Sigmoid colon (tissue), 7 donors: Measurements from ENCODE around the gene DAPK3. TPM values are rescaled to one million over a fixed set of nuclear protein-coding genes. Genes with fewer than 3 reads are reported as not detected.

Source experiments
- DNase-seq: peaks from one replicate; pipeline ENCODE4 v3.0.0-alpha.2; 2019
- H3K27ac ChIP-seq, 4 donors: fragments of 200-600 bp; sonication (generic); one replicate each; pipeline ENCODE4 v1.5.1; 2016 to 2019; ENCODE audit warnings: mild to moderate bottlenecking in 1 of 4
- H3K27me3 ChIP-seq, 3 donors: fragments of 200-600 bp; sonication (generic); one replicate each; pipeline ENCODE4 v1.5.1; 2019; ENCODE audit warnings: mild to moderate bottlenecking in 1 of 3
- H3K36me3 ChIP-seq, 4 donors: fragments of 200-600 bp; sonication (generic); one replicate each; pipeline ENCODE4 v1.5.1; 2016 to 2019
- H3K4me1 ChIP-seq, 4 donors: fragments of 200-600 bp; sonication (generic); one replicate each; pipeline ENCODE4 v1.5.1; 2017 to 2019
- H3K4me3 ChIP-seq, 4 donors: fragments of 200-600 bp; sonication (generic); one replicate each; pipeline ENCODE4 v1.5.1; 2017 to 2019; ENCODE audit warnings: mild to moderate bottlenecking in 2 of 4, moderate library complexity in 1 of 4
- H3K9me3 ChIP-seq, 4 donors: fragments of 200-600 bp in 3 of 4; sonication (generic) in 3 of 4; one replicate each; pipeline versions ENCODE4 v1.5.1 to v1.6.1; 2013 to 2019
- EP300 ChIP-seq, 4 donors: sonication (generic); formaldehyde crosslinking; IDR thresholded peaks; one replicate each; pipeline ENCODE4 v1.6.1; 2017; ENCODE audit warnings: antibody characterized with exemption in 4 of 4
- POLR2A ChIP-seq, 2 donors: fragments of 450-650 bp; IDR thresholded peaks; one replicate each; pipeline ENCODE4 v1.6.1; 2016; ENCODE audit warnings: antibody characterized with exemption in 2 of 2, mild to moderate bottlenecking in 2 of 2, moderate library complexity in 2 of 2
- POLR2AphosphoS5 ChIP-seq, 4 donors: sonication (generic); formaldehyde crosslinking; IDR thresholded peaks; one replicate each; pipeline ENCODE4 v1.6.1; 2017; ENCODE audit warnings: antibody characterized with exemption in 4 of 4
- WGBS, 2 donors: extraction: QIAGEN DNeasy Blood & Tissue Kit; methylation state at CpG; one replicate each; pipeline ENCODE4 v1.1.7; 2013; 5-methylcytosine and 5-hydroxymethylcytosine counted together
- intact Hi-C: fragments of 100-400 bp; cut with DNase I; formaldehyde crosslinking; loops from one replicate; pipeline ENCODE4 v1.15.1; 2023
- polyA plus RNA-seq, 3 donors: library from polyadenylated mRNA; stranded (reverse); fragments of 200-250 nt; gene quantifications; one replicate each; pipeline ENCODE4 v1.2.3, GENCODE V29; 2013
- total RNA-seq, 4 donors: library from RNA; depleted of rRNA; stranded (reverse); fragments of >200 nt; gene quantifications; one replicate each; pipeline ENCODE4 v1.1.0, GENCODE V29; 2016
- TF ChIP-seq, protein P1 (sequence below), 4 experiments: fragments of 450-650 bp in 3 of 4; fragments of 200-600 bp in 1 of 4; IDR thresholded peaks; one replicate each; pipeline ENCODE4 v1.5.1; 2016 to 2019; ENCODE audit warnings: antibody characterized with exemption in 4 of 4, mild to moderate bottlenecking in 3 of 4, moderate library complexity in 2 of 4
- donor health status: healthy with polysubstance abuse.
- donor health status: Bipolar disorder and iron deficiency.
- donor health status: healthy.

The DAPK3 gene
- total and polyA plus RNA-seq, 7 donors = 38.4 to 167 (median 91.3) TPM

DNA sequence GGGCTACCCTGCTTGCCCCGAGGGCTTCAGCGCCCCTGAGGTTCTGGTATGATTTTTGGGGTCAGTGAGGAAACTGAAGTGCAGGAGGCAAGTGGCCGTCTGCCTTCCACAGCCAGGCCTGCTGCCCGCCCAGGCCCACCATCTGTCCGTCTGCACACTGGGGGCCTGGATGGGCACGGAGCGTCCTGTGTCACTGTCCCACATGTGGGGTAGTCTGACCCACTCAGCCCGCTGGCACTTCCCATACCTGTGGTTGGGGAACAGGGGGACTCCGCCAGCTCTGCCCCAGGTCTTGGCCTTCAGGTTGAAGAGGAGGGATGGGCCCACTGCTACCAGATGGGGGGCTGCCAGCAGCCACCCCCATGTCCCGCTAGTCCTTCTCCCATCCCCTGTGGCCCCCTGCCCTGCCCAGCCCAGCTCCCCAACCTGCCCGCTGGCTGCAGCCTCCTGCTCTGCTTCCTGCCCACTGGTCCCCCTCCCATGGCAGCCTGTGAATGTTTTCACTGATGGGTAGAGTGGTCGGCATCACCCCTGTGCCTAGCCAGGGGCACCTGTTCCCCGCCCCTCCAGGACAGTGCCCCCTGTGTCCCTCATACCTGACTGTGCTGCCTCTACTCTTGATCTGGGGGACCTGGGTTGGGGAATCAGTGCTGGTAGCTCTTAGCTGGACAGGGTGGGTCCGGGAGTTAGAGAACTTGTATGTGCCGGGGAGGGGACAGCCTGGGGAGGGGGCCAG, 46.2 kb upstream of the DAPK3 start:
- DNase-seq = no peak
- 95% methylated on average over 15 of the region's 15 CpGs for WGBS, 2 donors
- Histone ChIP-seq H3K36me3 (peaks cover 7 to 28% (median 13%) of the 10 kb centered on the region in 4 donors), H3K9me3 (no peaks in the 10 kb centered on the region), H3K27ac (peak overlapping the region; percentile 68 to 86 (median 84)), H3K4me1 (peaks cover 0 to 82% (median 73%) of the 10 kb centered on the region in 4 donors), H3K27me3 (no peaks in the 10 kb centered on the region), H3K4me3 (no peak overlapping the region)
- intact Hi-C loops = no loop called here
- TF ChIP-seq, protein P1, sequence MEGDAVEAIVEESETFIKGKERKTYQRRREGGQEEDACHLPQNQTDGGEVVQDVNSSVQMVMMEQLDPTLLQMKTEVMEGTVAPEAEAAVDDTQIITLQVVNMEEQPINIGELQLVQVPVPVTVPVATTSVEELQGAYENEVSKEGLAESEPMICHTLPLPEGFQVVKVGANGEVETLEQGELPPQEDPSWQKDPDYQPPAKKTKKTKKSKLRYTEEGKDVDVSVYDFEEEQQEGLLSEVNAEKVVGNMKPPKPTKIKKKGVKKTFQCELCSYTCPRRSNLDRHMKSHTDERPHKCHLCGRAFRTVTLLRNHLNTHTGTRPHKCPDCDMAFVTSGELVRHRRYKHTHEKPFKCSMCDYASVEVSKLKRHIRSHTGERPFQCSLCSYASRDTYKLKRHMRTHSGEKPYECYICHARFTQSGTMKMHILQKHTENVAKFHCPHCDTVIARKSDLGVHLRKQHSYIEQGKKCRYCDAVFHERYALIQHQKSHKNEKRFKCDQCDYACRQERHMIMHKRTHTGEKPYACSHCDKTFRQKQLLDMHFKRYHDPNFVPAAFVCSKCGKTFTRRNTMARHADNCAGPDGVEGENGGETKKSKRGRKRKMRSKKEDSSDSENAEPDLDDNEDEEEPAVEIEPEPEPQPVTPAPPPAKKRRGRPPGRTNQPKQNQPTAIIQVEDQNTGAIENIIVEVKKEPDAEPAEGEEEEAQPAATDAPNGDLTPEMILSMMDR (IDR thresholded peaks at IDR 0.05) = no peak
- TF ChIP-seq POLR2AphosphoS5 (IDR thresholded peaks at IDR 0.05) (no peak), POLR2A (IDR thresholded peaks at IDR 0.05) (no peak), EP300 (IDR thresholded peaks at IDR 0.05) (no peak)

GRCh38 chr19:4016486-4016885, 45.6 kb upstream of the DAPK3 start:
- H3K36me3 ChIP-seq = peaks cover 7 to 28% (median 13%) of the 10 kb centered on the region in 4 donors
- intact Hi-C loops = no loop called here
- H3K4me1 ChIP-seq = peaks cover 0 to 85% (median 76%) of the 10 kb centered on the region in 4 donors
- H3K27me3 ChIP-seq = no peaks in the 10 kb centered on the region
- no peak for DNase-seq
- TF ChIP-seq POLR2A (IDR thresholded peaks at IDR 0.05) (no peak), POLR2AphosphoS5 (IDR thresholded peaks at IDR 0.05) (no peak), EP300 (IDR thresholded peaks at IDR 0.05) (no peak)
- TF ChIP-seq, protein P1 (IDR thresholded peaks at IDR 0.05) = no peak
- H3K4me3 ChIP-seq = peak overlapping the region in 1 of 4 donors; percentile 35
- H3K9me3 ChIP-seq = no peaks in the 10 kb centered on the region
- peak overlapping the region; percentile 68 to 86 (median 84) for H3K27ac ChIP-seq
- WGBS, 2 donors = 90 to 91% methylated on average over 12 of the region's 12 CpGs

DNA sequence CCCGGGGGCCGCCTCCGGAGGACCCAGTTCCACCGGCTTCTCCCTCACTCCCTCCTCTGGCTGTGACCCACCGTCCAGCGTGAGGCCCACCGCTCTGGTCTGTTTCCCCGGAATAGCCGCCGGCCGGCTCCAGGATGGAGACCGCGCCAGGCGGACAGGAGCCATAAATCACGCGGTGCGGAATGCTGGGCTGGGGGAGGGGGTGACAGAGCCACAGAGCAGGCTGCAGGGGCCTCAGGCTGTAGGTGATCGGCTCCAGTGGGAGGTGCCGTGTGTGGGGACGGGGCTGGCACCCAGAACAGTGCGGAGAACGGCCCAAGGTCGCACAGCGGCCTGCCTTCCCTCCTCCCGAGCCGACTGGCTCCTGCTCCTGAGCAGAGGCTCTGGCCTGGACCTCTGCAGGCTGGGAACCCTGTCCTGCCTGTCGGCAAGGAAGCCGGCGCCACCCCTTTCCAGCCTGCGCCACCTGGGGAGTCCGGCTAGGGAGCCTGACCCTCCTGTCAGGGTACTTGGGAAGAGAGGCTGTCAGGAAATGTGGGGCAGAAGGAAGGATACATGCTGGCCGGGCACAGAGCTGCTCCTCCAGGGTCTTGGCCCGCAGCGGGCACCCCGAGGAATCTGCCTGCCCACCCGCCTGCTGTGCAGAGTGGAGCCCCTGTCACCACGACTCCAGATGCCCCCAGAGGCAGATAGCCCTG, 45.0 kb upstream of the DAPK3 start:
- 71 to 87% methylated on average over 37 of the region's 37 CpGs for WGBS, 2 donors
- peaks cover 7 to 28% (median 13%) of the 10 kb centered on the region in 4 donors for H3K36me3 ChIP-seq
- peak overlapping the region; percentile 68 to 86 (median 84) for H3K27ac ChIP-seq
- H3K27me3 ChIP-seq = no peaks in the 10 kb centered on the region
- DNase-seq = peak; percentile 82
- peak overlapping the region in 3 of 4 donors; percentile 6 to 35 (median 32) for H3K4me3 ChIP-seq
- TF ChIP-seq POLR2A (IDR thresholded peaks at IDR 0.05) (no peak), POLR2AphosphoS5 (IDR thresholded peaks at IDR 0.05) (peak in 3 of 4 donors; percentile 31 to 47 (median 45))
- peaks cover 0 to 91% (median 82%) of the 10 kb centered on the region in 4 donors for H3K4me1 ChIP-seq
- no peaks in the 10 kb centered on the region for H3K9me3 ChIP-seq
- intact Hi-C loops = loop anchor here (2.0 kb wide), 1 partner anchor 41 kb away; no protein-coding TSS in a partner anchor

- Histone ChIP-seq H3K27ac (peak overlapping the region; percentile 68 to 86 (median 84)), H3K36me3 (peaks cover 7 to 28% (median 13%) of the 10 kb centered on the region in 4 donors), H3K4me1 (peaks cover 0 to 91% (median 90%) of the 10 kb centered on the region in 4 donors), H3K9me3 (no peaks in the 10 kb centered on the region), H3K4me3 (peak overlapping the region in 3 of 4 donors; percentile 6 to 35 (median 32)), H3K27me3 (no peaks in the 10 kb centered on the region)
- WGBS, 2 donors = 72 to 82% methylated on average over 25 of the region's 25 CpGs
- intact Hi-C loops = loop anchor here (2.0 kb wide), 1 partner anchor 42 kb away; no protein-coding TSS in a partner anchor
- TF ChIP-seq EP300 (IDR thresholded peaks at IDR 0.05) (no peak), POLR2A (IDR thresholded peaks at IDR 0.05) (no peak), POLR2AphosphoS5 (IDR thresholded peaks at IDR 0.05) (peak in 1 of 4 donors; percentile 6)
- TF ChIP-seq, protein P1 (IDR thresholded peaks at IDR 0.05) = no peak
- DNase-seq = peak; percentile 77
Measured at GRCh38 chr19:4014541-4015491, 43.9 kb upstream of the DAPK3 start.
